Right cardiac atrium (tissue), 5 donors: ENCODE results near the gene GLIS1. TPM values are rescaled to one million over a fixed set of nuclear protein-coding genes. Genes with fewer than 3 reads are reported as not detected.
"Not testable (repeated sequence)": the region's sequence is repeated elsewhere in the genome, so short reads cannot be mapped to it uniquely, and the experiment has no call there.

Experiments
- ATAC-seq, 2 donors: fragments of 200-7000 bp; cut with Tn5 transposase; one replicate each; pipeline versions ENCODE4 v1.8.0 to v1.9.1; 2020; ENCODE audit warnings: moderate library complexity in 2 of 2, mild to moderate bottlenecking in 1 of 2
- DNase-seq, 3 donors: peaks; one replicate each; pipeline ENCODE4 v3.0.0-alpha.2; 2020
- H3K27ac ChIP-seq: one replicate; pipeline ENCODE4 v1.5.1; 2013; ENCODE audit warnings: mild to moderate bottlenecking, low read length, control low read depth, moderate library complexity
- H3K27me3 ChIP-seq: one replicate; pipeline ENCODE4 v1.6.1; 2013; ENCODE audit not compliant: control insufficient read depth, insufficient read depth
- H3K4me1 ChIP-seq: one replicate; pipeline ENCODE4 v1.6.1; 2013; ENCODE audit warnings: low read length; ENCODE audit not compliant: control insufficient read depth, insufficient read depth
- H3K4me3 ChIP-seq: one replicate; pipeline ENCODE4 v1.5.1; 2013; ENCODE audit warnings: low read length, control low read depth
- H3K9me3 ChIP-seq: one replicate; pipeline ENCODE4 v1.6.1; 2013; ENCODE audit warnings: low read length; ENCODE audit not compliant: control insufficient read depth
- WGBS: extraction: QIAGEN DNeasy Blood & Tissue Kit; methylation state at CpG from one replicate; pipeline ENCODE4 v1.1.7; 2013; 5-methylcytosine and 5-hydroxymethylcytosine counted together
- intact Hi-C, 4 donors: fragments of 100-400 bp; cut with DNase I; formaldehyde crosslinking; loops; one replicate each; pipeline versions ENCODE4 v1.11.0 to v1.14.0; 2022 to 2023
- polyA plus RNA-seq: library from polyadenylated mRNA; stranded (reverse); fragments of 200-250 nt; gene quantifications from one replicate; pipeline ENCODE4 v1.2.3, GENCODE V29; 2013
- total RNA-seq, 4 donors: library from RNA; stranded (reverse); fragmentation: NEBNext Ultra II Directional; extraction: Animal tissue kit (Norgen Biotek cat#: 25700); gene quantifications; one replicate each; pipeline ENCODE4 v1.2.1, GENCODE V29; 2021
- donor health status: healthy with polysubstance abuse.
- donor health status: DM: no; HTN: yes; CAD: no.
- donor health status: DM: no; HTN: no; CAD: no.
- donor health status: DM: no; HTN: yes; CAD: no; lungs with severe emphysema.
- donor health status: DM: yes; HTN: yes; CAD: no.

Gene GLIS1
- total and polyA plus RNA-seq, 5 donors: 0.14 to 0.37 (median 0.35) TPM

DNA sequence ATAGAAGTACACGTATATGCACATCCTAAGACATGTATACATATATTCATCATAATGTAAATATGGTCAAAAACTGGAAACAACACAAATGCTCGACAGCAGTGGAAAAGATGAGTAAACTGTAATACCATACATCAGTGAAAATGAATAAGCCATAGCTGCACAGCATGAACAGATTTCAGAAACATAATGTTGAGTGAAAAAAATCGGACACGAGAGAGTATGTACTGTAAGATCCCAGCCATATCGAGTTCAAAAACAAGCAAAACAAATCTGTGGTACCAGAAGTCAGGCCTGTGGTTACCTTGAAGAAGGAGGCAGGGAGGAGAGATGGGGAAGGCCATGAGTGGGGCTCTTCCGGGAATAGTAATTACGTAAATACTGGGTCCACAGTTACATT lies 90.4 kb downstream of the GLIS1 start:
- WGBS: 85% methylated on average over 7 of the region's 7 CpGs
- ATAC-seq: no peak
- no peak overlapping the region for H3K27ac ChIP-seq

DNA sequence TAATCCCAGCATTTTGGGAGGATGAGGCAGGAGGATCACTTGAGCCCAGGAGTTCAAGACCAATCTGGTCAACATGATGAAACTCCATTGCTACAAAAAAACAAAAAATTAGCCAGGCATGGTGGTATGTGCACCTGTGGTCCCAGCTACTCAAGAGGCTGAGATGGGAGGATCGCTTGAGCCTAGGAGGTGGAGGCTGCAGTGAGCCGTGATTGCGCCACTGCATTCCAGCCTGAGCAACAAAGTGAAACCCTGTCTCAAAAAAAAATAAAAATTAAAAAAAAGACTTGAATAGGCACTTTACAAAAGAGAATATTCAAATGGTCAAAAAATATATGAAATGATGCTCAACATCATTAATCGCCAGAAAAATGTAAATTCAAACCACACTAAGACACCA lies 91.0 kb downstream of the GLIS1 start:
- H3K4me3 ChIP-seq, H3K9me3 ChIP-seq, H3K27me3 ChIP-seq, H3K4me1 ChIP-seq, H3K27ac ChIP-seq, ATAC-seq, DNase-seq, intact Hi-C loops: not testable (repeated sequence)
- 93% methylated on average over 4 of the region's 4 CpGs for WGBS

More for the DNA sequence above, 90.4 kb downstream of the GLIS1 start:
- no peaks in the 10 kb centered on the region for H3K4me1 ChIP-seq
- DNase-seq: no peak
- intact Hi-C loops: no loop called here
- no peaks in the 10 kb centered on the region for H3K27me3 ChIP-seq
- H3K4me3 ChIP-seq: no peak overlapping the region
- H3K9me3 ChIP-seq: no peaks in the 10 kb centered on the region

GRCh38 chr1:53646732-53647131 lies 92.2 kb downstream of the GLIS1 start:
- Histone ChIP-seq H3K4me3 (no peak overlapping the region), H3K9me3 (no peaks in the 10 kb centered on the region), H3K4me1 (no peaks in the 10 kb centered on the region), H3K27ac (no peak overlapping the region), H3K27me3 (no peaks in the 10 kb centered on the region)
- DNase-seq: no peak
- ATAC-seq: no peak
- intact Hi-C loops: no loop called here

DNA sequence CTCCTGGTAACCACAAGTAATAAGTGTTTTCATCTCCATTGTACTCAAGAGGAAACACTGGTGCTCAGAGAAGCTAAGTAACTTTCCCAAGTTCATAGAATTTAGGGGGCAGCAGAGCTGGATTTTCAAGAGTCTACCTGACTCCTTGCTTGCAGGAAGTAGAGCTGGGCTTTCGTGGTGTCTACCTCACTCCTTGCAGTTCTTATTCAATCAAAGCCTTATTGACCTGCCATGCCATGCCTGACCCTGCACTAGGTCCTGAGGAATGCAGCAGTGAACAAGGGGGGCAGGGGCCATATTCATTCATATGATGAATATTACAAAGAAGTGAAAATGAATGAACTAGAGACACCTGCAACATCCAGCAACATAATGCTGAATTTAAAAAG lies 93.3 kb downstream of the GLIS1 start:
- Histone ChIP-seq H3K4me3 (no peak overlapping the region), H3K4me1 (no peaks in the 10 kb centered on the region), H3K27ac (no peak overlapping the region), H3K9me3 (no peaks in the 10 kb centered on the region), H3K27me3 (no peaks in the 10 kb centered on the region)
- 89% methylated on average over 1 of the region's 1 CpG for WGBS
- DNase-seq (no peak), ATAC-seq (no peak)
- intact Hi-C loops: no loop called here

- Histone ChIP-seq H3K9me3 (no peaks in the 10 kb centered on the region), H3K4me3 (no peak overlapping the region), H3K27me3 (no peaks in the 10 kb centered on the region), H3K27ac (no peak overlapping the region), H3K4me1 (no peaks in the 10 kb centered on the region)
- DNase-seq: no peak
- intact Hi-C loops: no loop called here
- no peak for ATAC-seq
- WGBS: 78% methylated on average over 14 of the region's 14 CpGs
Measured at GRCh38 chr1:53644909-53645689, 93.9 kb downstream of the GLIS1 start.

DNA sequence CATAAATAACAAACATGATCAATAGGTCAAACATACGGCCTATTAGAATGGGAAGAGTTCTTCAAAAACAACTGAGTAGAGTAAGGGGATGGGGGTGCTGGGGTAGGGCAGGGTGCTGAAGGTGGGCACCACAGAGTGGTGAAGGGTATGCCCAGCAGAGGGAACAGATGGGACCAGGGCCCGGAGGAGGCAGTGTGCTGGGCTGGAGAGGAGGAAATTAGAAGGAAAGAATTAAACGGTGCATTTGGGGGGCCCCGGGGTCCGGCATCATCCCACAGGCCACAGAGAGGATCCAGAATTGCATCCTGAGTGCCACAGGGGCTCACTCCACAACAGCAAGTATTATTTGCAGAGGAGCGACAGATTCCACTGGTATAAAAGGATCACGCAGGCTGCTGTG lies 94.5 kb downstream of the GLIS1 start:
- intact Hi-C loops: no loop called here
- Histone ChIP-seq H3K9me3 (no peaks in the 10 kb centered on the region), H3K4me3 (no peak overlapping the region), H3K27me3 (no peaks in the 10 kb centered on the region), H3K27ac (no peak overlapping the region), H3K4me1 (no peaks in the 10 kb centered on the region)
- DNase-seq (no peak), ATAC-seq (no peak)
- 77% methylated on average over 7 of the region's 7 CpGs for WGBS

DNA sequence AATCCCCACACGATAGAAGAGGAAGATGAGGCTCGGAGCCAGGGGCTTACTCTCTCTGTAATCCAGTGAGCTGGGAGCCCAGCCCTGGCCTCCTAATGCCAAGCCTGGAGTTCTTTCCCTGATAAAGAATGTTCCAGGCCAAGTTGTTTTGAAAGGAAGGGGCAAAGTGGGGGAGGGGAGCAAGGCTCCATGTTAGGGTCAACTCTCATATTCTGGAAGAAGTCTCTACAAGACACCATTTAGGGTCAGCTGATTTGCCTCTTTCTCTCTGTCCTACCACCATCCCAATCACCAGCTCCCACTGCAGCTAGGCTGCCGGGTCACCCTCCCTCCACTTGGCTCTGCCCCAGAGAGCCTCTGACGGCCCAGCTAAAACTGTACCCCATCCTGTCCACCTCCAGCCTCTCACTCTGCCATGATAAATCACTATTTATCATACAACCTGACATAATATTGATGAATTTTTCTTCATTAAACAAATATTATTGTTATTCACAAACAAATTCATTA lies 95.0 kb downstream of the GLIS1 start:
- 57% methylated on average over 4 of the region's 4 CpGs for WGBS
- no peak for ATAC-seq

GRCh38 chr1:53643041-53643880 lies 95.7 kb downstream of the GLIS1 start:
- Histone ChIP-seq H3K4me3 (no peak overlapping the region), H3K27ac (no peak overlapping the region), H3K9me3 (no peaks in the 10 kb centered on the region), H3K27me3 (no peaks in the 10 kb centered on the region), H3K4me1 (no peaks in the 10 kb centered on the region)
- 77% methylated on average over 17 of the region's 17 CpGs for WGBS
- intact Hi-C loops: no loop called here
- no peak for ATAC-seq
- no peak for DNase-seq

More for the DNA sequence above, 95.0 kb downstream of the GLIS1 start:
- Histone ChIP-seq H3K4me1 (no peaks in the 10 kb centered on the region), H3K9me3 (no peaks in the 10 kb centered on the region), H3K27ac (no peak overlapping the region), H3K27me3 (no peaks in the 10 kb centered on the region), H3K4me3 (no peak overlapping the region)
- DNase-seq: no peak
- intact Hi-C loops: no loop called here

GRCh38 chr1:53642607-53643006 lies 96.4 kb downstream of the GLIS1 start:
- Histone ChIP-seq H3K4me3 (no peak overlapping the region), H3K9me3 (no peaks in the 10 kb centered on the region), H3K27ac (no peak overlapping the region), H3K4me1 (no peaks in the 10 kb centered on the region), H3K27me3 (no peaks in the 10 kb centered on the region)
- DNase-seq (no peak), ATAC-seq (no peak)
- intact Hi-C loops: no loop called here
- 73% methylated on average over 6 of the region's 6 CpGs for WGBS

GRCh38 chr1:53642215-53642555 lies 96.8 kb downstream of the GLIS1 start:
- WGBS: 81% methylated on average over 7 of the region's 7 CpGs
- no peaks in the 10 kb centered on the region for H3K4me1 ChIP-seq
- DNase-seq (no peak), ATAC-seq (no peak)
- intact Hi-C loops: no loop called here
- no peaks in the 10 kb centered on the region for H3K9me3 ChIP-seq
- H3K27ac ChIP-seq: no peak overlapping the region
- no peak overlapping the region for H3K4me3 ChIP-seq
- no peaks in the 10 kb centered on the region for H3K27me3 ChIP-seq

DNA sequence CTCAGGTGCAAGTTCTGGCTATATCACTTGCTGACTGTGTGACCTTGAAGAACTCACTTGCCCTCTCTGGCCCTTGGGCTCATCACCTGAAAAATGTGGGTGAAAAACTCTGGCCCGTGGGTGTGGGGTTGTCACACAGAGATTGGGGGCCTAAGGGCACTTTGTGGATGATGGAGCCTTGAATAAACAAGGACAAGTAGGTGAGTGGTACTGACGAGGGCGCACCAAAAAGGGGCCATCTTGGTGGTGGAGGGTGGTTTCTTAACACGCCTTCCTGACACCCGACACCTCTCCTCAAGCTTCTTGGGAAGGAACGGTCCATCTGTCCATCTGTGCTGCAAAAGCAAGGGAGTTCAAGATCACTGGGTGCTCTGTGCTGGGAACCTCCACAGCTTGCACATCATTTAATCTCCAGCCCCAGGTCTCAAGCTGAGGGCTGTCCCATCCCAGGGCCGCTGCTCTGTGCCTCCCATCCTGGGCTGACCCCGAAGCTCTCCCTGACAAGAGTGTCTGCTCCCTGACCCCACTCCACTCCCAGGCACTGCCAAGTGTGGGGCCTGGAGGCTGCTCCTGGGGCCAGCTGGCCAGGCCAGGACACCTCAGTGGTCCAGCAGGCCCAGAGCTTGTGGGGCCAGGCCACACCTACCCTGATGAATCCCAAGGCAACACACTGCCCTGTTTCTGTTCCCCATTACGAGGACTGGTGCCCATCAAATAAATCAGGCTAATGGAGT lies 97.3 kb downstream of the GLIS1 start:
- no peaks in the 10 kb centered on the region for H3K4me1 ChIP-seq
- no peaks in the 10 kb centered on the region for H3K27me3 ChIP-seq
- 84% methylated on average over 9 of the region's 9 CpGs for WGBS
- intact Hi-C loops: no loop called here
- H3K27ac ChIP-seq: no peak overlapping the region
- no peaks in the 10 kb centered on the region for H3K9me3 ChIP-seq
- H3K4me3 ChIP-seq: no peak overlapping the region
- ATAC-seq: no peak
- no peak for DNase-seq
